Middle frontal gyrus (tissue), 1 donor: Measurements from ENCODE around the gene XCR1.
"Not testable (repeated sequence)": the region's sequence is repeated elsewhere in the genome, so short reads cannot be mapped to it uniquely, and the experiment has no call there.

Experiments used
- DNase-seq: peaks from one replicate; pipeline ENCODE4 v3.0.0-alpha.2; 2015; ENCODE audit warnings: low spot score; ENCODE audit errors: extremely low spot score

Gene XCR1

DNA sequence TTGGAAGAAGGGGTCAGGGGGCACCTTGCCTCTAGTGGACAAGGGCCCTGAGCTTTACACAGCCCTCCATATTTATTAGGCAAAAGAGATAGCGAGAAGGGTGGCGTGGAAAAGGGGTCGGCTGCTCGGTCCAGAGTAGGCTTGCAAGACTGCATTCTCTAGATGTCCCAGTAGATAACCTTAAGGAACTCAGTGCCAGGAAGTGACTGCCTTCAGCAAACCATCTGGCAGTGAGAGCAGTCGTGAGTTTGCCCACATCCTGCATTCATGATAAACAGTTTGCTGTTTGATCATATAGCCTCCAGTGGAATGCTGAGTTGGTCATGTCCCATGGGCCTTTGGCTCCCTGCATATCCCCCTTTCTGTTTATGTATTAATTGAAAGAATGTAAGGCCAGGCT is 18.9 kb upstream of the XCR1 start:
- DNase-seq = not testable (repeated sequence)

DNA sequence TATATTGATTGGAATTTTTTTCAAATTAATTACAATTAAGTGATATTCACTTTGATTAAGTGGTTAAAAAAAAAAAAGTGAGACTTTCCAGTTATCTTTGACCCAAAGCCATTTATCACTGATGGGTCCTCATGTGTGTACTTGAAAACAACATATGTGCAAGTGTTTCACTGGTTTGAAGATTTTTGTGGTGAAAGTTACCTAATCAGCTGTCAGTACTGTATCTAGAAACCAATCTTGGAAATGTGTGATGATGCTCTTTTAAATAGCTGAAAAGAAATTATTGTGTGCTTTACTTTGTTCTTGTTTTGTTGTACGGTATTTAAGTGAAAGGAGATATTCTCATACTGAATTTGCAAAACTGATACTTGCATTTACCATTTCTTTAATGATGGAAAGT is 11.6 kb upstream of the XCR1 start:
- no peak for DNase-seq

DNA sequence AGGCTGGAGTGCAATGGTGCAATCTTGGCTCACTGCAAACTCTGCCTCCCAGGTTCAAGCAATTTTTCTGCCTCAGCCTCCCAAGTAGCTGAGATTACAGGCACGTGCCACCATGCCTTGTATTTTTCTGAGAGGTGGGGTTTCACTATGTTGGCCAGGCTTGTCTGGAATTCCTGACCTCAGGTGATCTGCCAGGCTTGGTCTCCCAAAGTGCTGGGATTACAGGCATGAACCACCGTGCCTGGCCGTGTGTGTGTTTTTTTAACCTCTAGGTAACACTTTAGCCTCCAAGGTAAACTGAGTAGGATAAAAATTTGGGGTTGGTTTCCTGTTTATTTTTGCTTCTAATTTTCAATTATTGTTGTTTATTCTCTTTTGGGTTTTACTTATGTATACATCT is 10.8 kb upstream of the XCR1 start:
- DNase-seq = not testable (repeated sequence)

DNA sequence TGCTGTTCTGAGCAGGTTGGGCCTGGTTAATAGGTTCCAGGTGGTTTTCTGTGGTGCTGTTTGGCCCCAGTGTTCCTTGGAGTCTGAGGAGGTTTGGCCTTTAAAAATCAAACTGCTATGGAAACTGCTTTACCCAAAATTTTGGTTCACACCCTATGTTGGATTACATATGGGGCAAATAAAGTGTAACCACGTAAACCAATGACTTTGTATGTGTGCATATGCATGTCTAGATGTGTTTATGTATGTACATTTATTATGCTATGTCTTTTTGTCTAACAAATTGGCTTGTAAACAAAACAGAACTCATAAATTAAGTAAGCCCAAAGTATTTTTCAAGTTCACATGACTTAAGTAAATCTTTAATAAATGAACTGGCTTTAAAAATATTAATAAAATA is 8.9 kb upstream of the XCR1 start:
- DNase-seq = no peak

DNA sequence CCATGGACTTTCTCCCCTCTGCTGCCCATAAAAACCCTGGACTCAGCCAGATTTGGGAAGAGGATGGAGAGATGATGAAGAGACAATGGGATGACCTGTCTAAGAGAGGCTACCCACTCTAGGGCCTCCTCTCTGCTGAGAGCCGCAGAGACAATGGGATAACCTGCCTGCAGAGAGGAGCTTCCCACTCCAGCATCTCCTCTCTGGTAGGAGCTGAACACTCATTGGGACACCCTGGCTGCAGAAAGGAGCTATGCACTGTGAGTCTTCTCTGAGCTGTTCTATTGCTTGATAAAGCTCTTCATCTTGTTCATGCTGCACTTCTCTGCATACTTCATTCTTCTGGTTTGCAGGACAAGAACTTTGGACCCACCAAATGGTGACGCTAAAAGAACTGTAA is 4.5 kb upstream of the XCR1 start:
- DNase-seq = no peak

DNA sequence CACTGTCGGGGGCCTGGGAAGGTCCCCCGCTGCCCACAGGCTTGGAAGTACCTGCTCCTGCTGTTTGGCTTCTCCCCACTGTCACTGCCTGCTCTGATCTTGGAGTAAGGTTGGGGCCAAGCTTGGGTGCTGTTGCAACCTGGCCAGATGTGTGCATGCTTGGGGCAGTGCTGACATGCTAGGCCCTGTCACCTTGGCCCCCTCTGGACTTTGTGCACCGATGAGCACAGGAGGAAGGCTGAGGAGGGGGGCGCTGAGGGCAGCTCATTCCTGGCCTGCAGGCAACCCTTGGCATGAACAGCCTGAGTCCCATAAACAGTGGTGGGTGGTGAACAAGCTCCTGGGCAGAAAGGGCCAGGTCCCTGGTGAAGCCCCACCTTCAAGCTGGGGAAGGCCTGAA is 4.0 kb upstream of the XCR1 start:
- no peak for DNase-seq

DNA sequence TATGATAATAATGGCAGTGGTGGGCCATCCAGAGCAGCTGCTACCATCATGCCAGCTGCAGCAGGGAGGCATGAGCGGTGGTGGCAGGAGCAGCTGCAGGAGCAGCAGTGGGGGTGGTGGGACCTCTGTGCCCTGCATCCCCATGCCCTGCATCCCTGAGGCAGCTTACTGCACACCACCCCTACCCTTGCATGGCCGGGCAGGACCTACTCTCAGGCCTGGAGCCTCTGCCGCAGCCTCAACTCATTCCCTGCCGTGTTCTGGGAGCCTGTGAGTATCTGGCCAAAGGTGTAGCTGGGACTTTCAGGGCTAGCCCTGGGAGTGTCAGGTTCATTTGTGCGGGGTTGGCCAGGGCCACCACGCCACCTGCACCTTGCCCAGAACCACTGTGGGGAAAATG is 3.3 kb upstream of the XCR1 start:
- DNase-seq = no peak

DNA sequence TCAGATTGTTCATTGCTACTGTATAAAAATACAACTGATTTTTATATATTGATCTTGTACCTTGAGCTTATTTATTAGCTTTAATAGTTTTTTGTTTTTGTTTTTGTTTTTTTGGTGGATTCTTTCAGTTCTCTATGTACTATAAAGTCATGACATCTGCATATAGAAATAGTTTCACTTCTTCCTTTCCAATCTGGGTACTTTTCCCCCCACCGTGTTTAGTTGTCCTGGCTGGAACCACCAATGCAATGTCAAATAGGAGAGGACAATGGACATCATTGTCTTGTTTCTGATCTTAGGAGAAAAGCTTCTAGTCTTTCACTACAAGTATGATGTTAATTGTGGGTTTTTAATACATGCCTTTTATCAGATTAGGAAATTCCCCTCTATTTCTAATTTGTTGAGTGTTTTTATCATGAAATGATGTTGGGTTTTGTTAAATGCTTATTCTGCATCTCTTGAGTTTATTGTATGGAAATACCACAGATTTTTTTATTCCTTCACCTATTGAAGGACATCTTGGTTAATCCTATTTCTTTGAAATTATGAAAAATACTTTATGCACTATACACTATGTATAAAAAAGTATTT is 2.8 kb upstream of the XCR1 start:
- DNase-seq = no peak

DNA sequence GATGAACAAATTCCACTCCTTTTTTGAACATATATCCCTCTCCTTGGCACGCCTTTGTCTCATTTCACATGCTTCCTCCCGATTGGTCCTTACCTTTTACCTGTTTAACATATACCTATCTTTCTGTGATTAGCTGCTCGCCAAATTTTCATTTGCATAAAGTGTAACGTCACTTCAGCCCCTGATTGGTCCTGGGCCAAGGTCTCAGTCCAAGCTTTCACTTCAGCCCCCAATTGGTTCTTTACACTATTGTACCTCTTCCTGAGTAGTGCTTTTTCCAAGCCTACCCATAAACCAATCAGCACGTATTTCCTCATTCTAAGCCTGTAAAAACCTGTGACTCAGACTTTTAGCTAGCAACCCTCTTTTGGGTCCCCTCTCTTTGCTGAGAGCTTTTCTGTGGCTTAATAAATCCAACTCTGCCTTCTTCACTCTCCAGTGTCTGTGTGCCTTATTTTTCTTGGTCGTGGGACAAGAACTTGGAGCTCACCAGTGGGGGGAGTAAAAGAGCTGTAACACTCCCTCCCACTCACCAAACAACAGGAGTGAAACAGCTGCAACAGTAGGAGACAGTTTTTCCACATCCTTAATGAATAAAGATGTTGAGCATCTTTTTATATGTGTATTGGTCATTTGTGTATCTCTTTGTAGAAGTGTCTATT is 584 bp upstream of the XCR1 start:
- DNase-seq = no peak

DNA sequence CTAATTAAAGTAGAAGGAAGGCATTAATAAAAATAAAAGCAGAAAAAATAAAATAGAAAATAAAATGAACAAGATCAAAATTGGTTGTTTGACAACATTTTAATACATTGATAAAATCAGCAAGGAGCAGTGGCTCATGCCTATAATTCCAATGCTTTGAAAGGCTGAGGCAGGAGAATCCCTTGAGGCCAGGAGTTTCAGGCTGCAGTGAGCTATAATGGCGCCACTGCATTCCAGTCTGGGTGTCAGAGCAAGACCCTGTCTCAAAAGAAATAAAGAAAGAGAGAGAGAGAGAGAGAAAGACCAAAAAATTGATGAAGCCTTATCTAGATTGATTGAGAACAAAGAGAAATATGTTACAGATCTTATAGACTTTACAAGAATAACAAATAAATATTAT is 2.1 kb downstream of the XCR1 start:
- DNase-seq = no peak

DNA sequence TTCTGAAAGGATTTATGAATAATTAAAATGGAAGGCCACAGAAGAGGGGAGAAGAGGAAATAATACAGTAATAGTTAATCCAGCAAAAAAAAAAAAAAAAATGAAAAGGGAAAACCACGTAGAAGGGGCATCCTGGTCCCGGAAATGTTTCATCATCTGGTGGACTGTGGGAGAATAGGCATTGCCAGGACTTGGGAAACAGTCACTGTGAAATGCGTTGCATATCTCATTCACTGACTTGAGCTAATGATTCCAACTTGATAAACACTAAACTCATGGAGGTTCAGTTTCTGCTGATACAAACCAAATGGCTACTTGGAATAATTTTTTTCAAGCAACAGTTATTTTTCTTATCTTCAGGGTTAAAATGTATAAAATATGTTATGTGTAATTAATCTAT is 3.2 kb downstream of the XCR1 start:
- no peak for DNase-seq

DNA sequence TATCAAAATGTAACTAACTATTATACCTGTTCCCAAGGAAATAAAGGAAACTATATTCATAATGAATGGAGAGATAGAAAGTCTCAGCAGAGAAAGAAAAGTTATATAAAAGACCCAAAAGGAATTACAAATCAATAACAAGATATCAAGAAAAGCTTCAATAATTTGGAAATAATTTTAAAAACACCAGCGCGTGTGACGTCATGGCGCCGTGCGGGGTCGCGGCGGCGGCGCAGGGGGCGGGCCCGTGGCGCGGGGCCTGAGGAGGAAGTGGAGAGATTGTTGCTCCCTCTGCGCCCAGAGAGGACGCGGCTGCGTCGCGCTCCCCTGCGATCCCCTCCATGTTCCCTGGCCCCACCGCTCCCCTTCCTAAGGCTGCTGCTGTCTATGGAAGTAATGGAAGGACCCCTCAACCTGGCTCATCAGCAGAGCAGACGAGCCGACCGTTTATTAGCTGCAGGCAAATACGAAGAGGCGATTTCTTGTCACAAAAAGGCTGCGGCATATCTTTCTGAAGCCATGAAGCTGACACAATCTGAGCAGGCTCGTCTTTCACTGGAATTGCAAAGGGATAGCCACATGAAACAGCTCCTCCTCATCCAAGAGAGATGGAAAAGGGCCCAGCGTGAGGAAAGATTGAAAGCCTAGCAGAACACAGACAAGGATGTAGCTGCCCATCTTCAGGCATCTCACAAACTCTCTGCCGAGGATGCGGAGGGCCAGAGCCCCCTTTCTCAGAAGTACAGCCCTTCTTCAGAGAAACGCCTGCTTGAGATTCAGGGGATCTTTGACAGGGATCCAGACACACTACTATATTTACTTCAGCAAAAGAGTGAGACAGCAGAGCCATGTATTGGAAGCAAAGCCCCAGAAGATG is 4.1 kb downstream of the XCR1 start:
- no peak for DNase-seq

DNA sequence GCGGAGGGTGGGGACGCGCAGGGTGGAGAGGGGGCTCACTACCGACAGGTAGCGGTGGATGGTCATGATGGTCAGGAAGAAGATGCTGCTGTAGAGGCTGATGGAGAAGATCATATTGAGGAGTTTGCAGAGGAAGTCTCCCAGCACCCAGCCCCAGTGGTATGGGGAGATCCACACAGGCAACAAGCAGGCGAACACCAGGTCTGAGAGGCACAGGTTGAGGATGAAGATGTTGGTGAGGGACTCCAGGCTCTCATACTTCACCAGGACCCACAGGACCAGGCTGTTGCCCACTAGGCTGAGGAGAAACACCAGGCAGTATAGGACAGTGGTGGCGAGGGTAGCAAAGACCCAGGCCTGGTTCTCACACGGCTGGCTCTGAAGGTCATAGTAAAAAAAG is 5.8 kb downstream of the XCR1 start:
- DNase-seq = no peak

DNA sequence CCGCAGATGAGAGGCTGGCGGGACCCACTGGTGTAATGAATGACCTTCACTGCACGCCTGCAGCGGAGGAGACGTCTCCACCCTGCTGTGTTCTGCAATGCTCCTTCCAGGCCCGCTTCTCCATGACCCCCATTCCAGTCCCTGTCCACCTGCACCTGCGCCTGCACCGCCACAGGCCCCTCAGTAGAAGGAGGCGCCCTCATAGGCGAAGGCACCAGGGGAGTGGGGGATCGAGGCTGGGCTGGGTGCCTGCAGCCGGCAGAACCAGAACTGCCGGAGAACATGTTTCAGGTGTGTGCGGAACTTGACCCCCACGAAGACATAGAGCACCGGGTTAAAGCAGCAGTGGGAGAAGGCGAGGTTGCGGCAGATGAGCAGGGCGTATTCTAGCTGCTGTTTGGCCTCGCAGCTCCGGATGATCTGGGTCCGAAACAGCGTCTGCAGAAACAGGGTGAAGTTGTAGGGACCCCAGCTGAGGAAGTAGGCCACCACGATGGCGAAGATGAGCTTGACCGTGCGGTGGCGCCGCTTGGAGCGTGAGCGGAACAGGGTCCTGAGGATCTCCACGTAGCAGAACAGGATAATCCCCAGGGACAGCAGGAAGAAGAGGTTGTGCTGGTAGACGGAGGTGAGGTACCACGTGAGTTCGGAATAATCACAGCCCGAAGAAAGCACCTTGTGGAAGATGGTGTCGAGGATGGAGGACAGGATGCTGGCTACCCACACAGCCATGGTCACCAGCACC is 6.3 kb downstream of the XCR1 start:
- no peak for DNase-seq

DNA sequence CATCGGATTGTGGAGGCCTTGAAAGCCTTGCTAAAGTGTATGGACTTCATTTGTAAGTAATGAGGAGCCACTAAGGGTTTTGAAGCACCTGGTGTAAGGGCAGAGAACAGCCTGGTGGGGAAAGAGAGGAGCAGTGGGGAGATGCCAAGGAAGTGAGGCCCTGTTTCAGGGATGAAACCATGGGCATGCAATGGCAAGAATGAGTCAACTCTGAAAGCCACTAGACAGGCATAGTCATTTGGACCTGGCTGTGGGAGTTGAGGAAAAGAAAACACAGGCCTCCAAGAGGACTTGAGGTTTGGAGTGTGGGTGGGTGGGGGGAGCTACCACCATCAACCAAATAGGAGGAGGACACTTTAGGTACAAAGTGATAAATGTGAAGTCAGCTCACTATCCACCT is 7.6 kb downstream of the XCR1 start:
- DNase-seq = no peak

DNA sequence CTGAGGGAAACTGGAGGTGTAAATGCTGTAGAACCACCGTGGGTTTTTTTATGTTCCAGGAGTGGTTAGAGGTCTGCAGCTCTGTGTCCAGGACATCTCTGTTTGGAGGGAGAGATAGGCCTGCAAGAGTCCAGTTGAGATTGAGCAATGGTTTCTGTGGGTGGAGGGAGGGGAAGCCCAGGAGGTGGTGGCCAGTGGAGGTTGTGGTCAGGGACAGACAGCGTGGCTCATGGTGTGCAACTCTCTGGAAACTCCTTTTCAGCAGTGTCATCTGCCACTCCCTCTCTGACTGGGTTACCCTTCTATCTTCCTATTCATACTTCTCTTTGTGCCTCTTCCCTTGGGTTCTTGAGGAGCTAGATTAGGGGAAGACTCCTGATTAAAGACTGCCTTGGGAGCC is 9.6 kb downstream of the XCR1 start:
- DNase-seq = no peak

DNA sequence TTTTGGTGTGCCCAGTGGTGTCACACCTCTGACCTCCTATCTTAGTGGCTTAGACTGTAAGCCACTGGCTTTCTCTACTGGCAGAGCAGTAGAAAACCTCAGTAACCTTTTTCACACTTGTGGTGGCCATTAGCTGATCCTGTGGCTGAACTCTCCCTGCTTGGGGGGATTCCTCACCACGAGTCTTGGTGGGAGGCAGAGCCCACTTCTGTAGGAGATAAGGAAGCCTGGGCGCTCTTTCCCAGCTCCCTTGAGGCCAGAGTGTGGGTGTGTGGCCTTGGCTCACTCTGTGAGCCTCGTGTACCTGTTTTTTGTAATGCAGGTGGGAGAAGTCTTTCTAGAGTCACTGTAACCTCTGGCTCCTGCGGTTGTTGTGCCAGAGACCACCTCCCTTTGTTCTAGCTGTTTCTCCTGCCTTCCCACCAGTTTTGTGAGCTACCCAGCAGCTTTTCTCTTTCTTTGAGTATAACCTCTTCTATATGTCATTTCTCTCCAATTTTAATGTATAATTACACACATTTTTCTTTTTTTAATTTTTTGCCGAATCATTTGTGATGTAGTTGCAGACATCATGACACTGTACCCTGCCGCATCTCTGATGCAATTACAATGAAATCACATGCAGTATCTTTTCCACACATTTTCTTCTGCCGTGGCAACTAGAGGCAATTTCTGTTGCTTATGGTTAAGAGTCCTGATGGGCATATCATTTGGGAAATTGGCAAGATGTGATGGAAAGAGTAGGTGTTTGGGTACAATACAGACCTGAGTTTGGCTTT is 13.8 kb downstream of the XCR1 start:
- DNase-seq = no peak

DNA sequence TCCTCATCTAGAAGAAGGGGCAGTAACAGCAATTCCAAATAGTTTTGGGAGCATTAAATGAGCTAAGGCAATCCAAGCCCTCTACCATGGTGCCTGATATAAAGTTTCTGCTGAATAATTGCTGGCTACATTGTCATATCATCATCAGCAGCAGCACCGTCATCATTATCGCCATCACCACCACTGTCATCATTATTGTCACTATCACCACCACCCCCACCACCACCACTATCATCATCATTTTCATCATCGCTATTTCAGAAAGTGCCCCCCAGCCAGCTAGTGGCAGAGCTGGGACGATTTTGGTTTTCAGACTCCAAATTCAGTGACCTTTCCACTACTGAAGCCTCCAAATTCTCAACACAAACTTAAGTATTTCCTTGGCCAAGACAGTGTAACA is 15.0 kb downstream of the XCR1 start:
- DNase-seq = no peak

DNA sequence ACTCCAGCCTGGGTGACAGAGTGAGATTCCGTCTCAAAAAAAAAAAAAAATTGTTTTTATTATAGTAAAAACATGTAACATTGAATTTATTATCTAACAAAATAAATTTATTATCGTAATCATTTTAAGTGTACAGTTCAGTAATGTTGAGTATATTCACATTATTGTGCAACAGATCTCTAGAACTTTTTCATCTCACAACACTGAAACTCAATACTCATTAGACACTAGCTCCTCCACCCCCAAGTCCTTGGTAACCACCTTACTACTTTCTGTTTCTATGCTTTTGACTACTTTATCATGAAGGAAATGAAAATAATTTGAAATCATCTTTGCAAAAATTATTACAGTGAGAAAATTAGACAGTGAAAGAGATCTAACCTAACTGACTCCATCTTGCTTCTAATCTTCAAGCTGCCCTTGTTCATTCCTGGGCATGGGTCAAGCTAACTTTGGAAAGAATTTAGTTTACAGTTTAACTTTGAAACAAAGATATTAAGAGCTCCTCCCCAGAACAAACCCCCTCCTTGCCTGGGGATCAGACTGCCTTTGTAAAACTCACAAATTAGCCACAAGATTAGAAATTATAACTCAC is 16.7 kb downstream of the XCR1 start:
- DNase-seq = no peak

DNA sequence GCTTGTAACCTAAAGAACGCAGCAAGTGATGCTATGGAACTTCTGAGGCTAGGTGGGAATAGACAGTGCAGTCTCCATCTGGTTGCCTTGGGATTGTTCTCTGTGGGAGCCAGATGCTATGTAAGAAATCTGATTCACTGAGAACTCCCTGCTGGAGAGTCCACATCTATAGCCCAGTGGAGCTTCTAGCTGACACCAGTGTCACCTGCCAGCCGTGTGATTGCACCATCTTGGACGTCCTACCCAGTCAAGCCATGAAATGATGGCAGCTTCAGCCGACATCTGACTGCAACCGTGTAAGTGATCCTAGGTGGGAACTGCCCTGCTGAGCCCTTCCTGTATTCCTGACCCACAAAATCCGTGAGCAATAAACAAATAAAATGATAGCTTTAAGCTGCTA is 19.2 kb downstream of the XCR1 start:
- no peak for DNase-seq

DNA sequence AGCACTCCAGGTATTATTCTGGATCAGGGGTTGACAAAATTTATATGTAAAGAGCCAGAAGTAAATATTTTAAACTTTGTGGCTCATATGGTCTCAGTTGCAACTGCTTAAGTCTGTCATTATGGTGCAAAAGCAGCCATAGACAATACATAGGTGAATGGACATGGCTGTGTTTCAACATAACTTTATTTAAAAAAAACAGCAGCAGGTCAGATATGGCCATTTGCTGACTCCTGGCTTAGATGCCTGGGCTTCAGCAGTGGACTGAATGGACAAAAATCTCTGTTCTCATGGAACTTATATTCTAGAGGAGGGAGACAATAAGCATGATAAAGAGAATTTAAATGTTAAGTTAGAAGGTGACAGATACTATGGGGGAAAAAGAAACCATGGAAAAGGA is 20.0 kb downstream of the XCR1 start:
- no peak for DNase-seq
